ENCODE results near the gene GAGE12D.
"Not testable (repeated sequence)": the region's sequence is repeated elsewhere in the genome, so short reads cannot be mapped to it uniquely, and the experiment has no call there.

The GAGE12D gene

GRCh38 chrX:49541433-49541832 is at the start of gene GAGE12D:
Gene GAGE12D, plus strand, starts transcription at chrX:49541733. Its CDS starts 1,155 bp downstream, at chrX:49542888.
- not testable (repeated sequence) for DNase-seq (ENCODE audit: low read depth in 2 of 3, low spot score in 2 of 3)

GRCh38 chrX:49531877-49532276 is 9.7 kb upstream of the GAGE12D start, which contains the start of gene GAGE12C:
Gene GAGE12C, plus strand, starts transcription at chrX:49532177. Its CDS starts 1,155 bp downstream, at chrX:49533332.
- DNase-seq (ENCODE audit: low read depth in 2 of 3, low spot score in 2 of 3): not testable (repeated sequence)

- not testable (repeated sequence) for DNase-seq (ENCODE audit: low read depth in 2 of 3, low spot score in 2 of 3)
Measured at GRCh38 chrX:49550989-49551388, 9.5 kb downstream of the GAGE12D start, which contains the start of gene GAGE12E. Gene GAGE12E, plus strand, starts transcription at chrX:49551289. Its CDS starts 1,155 bp downstream, at chrX:49552444.

- not testable (repeated sequence) for DNase-seq (ENCODE audit: low read depth in 2 of 3, low spot score in 2 of 3)
Measured at GRCh38 chrX:49560542-49560941, 19.0 kb downstream of the GAGE12D start, which contains the start of gene GAGE12F. Gene GAGE12F, plus strand, starts transcription at chrX:49560842. Its CDS starts 1,155 bp downstream, at chrX:49561997.

GRCh38 chrX:49568728-49569127 is 27.2 kb downstream of the GAGE12D start:
- DNase-seq (ENCODE audit: low read depth in 2 of 3, low spot score in 2 of 3): not testable (repeated sequence)

GRCh38 chrX:49569152-49569551 is 27.6 kb downstream of the GAGE12D start:
- DNase-seq (ENCODE audit: low read depth in 2 of 3, low spot score in 2 of 3): not testable (repeated sequence)

GRCh38 chrX:49570100-49570499 is 28.6 kb downstream of the GAGE12D start, which contains the start of gene GAGE12G:
Gene GAGE12G, plus strand, starts transcription at chrX:49570400. Its CDS starts 1,155 bp downstream, at chrX:49571555.
- DNase-seq (ENCODE audit: low read depth in 2 of 3, low spot score in 2 of 3): not testable (repeated sequence)

- not testable (repeated sequence) for DNase-seq (ENCODE audit: low read depth in 2 of 3, low spot score in 2 of 3)
Measured at GRCh38 chrX:49579649-49580048, 38.1 kb downstream of the GAGE12D start, which contains the start of gene GAGE12H. Gene GAGE12H, plus strand, starts transcription at chrX:49579949. Its CDS starts 1,155 bp downstream, at chrX:49581104.

GRCh38 chrX:49589196-49589595 is 47.7 kb downstream of the GAGE12D start, which contains the start of gene GAGE2A:
Gene GAGE2A, plus strand, starts transcription at chrX:49589496. Its CDS starts 1,155 bp downstream, at chrX:49590651.
- DNase-seq (ENCODE audit: low read depth in 2 of 3, low spot score in 2 of 3): not testable (repeated sequence)

- DNase-seq (ENCODE audit: low read depth in 2 of 3, low spot score in 2 of 3): not testable (repeated sequence)
Measured at GRCh38 chrX:49589769-49590478, 48.4 kb downstream of the GAGE12D start.

GRCh38 chrX:49590488-49590887 is 49.0 kb downstream of the GAGE12D start:
- not testable (repeated sequence) for DNase-seq (ENCODE audit: low read depth in 2 of 3, low spot score in 2 of 3)
